Prostate gland (tissue), 2 donors: ENCODE results near the gene C1orf21.

Experiments used
- CTCF ChIP-seq, 4 experiments: fragments of 200-600 bp in 2 of 4; fragments of 450-650 bp in 2 of 4; sonication (generic) in 2 of 4; IDR thresholded peaks; 1 replicate in 3 of 4; 2 replicates in 1 of 4; pipeline ENCODE4 v1.5.1; 2016 to 2019; ENCODE audit warnings: antibody characterized with exemption in 4 of 4, mild to moderate bottlenecking in 2 of 4, moderate library complexity in 2 of 4
- POLR2A ChIP-seq: fragments of 450-650 bp; IDR thresholded peaks from one replicate; pipeline ENCODE4 v1.6.1; 2016; ENCODE audit warnings: antibody characterized with exemption, mild to moderate bottlenecking
- POLR2AphosphoS5 ChIP-seq: sonication (generic); formaldehyde crosslinking; IDR thresholded peaks from one replicate; pipeline ENCODE4 v1.6.1; 2017; ENCODE audit warnings: antibody characterized with exemption

- TF ChIP-seq CTCF (IDR thresholded peaks at IDR 0.05): no peak
- no peak for TF ChIP-seq POLR2A
- no peak for TF ChIP-seq POLR2AphosphoS5
Observed at GRCh38 chr1:184447651-184448185, 60.9 kb downstream of the C1orf21 start.
